Astrocyte (in vitro differentiated cells and primary cell): Measurements from ENCODE around the gene ANO8.

Source experiments
- CTCF ChIP-seq: IDR thresholded peaks from 2 replicates; pipeline ENCODE4 v1.5.1; 2011; ENCODE audit warnings: low read depth, mild to moderate bottlenecking, inconsistent platforms, low read length, moderate library complexity; ENCODE audit not compliant: insufficient read depth
- EZH2 ChIP-seq: IDR thresholded peaks from 2 replicates; pipeline ENCODE4 v1.6.1; 2012; ENCODE audit warnings: mild to moderate bottlenecking, low read length, inconsistent platforms; ENCODE audit not compliant: insufficient read depth

GRCh38 chr19:17327654-17328516 is 6.8 kb downstream of the ANO8 start:
- TF ChIP-seq CTCF: no peak
- no peak for TF ChIP-seq EZH2
